BJ (cell line): ENCODE data around the gene SLC16A5. TPM values are rescaled to one million over a fixed set of nuclear protein-coding genes. Genes with fewer than 3 reads are reported as not detected.
"Not testable (repeated sequence)": the region's sequence is repeated elsewhere in the genome, so short reads cannot be mapped to it uniquely, and the experiment has no call there.

Experiments
- CTCF ChIA-PET: fragments of 350-600 bp; formaldehyde crosslinking; extraction: SDS; loops from one replicate; lab custom pipeline; 2021; ENCODE audit warnings: antibody characterized with exemption, inconsistent platforms; lab: Yijun Ruan, JAX
- POLR2A ChIA-PET: fragments of 300-600 bp; sonication (Branson Sonifier 250); formaldehyde crosslinking; extraction: SDS; loops from one replicate; lab custom pipeline; 2021; ENCODE audit warnings: antibody characterized with exemption; lab: Charles Lee
- DNase-seq: peaks from one replicate; pipeline ENCODE4 v3.0.0-alpha.2; 2011; ENCODE audit warnings: low read depth
- H3K27me3 ChIP-seq: 2 replicates; pipeline ENCODE4 v1.6.0; 2011; ENCODE audit warnings: low read length; ENCODE audit not compliant: control insufficient read depth, insufficient read depth
- H3K36me3 ChIP-seq: 2 replicates; pipeline ENCODE4 v1.5.1; 2011; ENCODE audit warnings: low read length; ENCODE audit not compliant: control insufficient read depth, insufficient read depth
- H3K4me3 ChIP-seq: 2 replicates; pipeline ENCODE4 v1.5.1; 2011; ENCODE audit warnings: low read depth, mild to moderate bottlenecking, control low read depth, low read length
- polyA plus RNA-seq: library from polyadenylated mRNA; depleted of rRNA; stranded (reverse); fragments of >200 nt; gene quantifications from 2 replicates; pipeline ENCODE4 v1.2.3, GENCODE V29; 2011
- TF ChIP-seq, protein P1 (sequence below): IDR thresholded peaks from 2 replicates; pipeline ENCODE4 v1.5.1; 2011; ENCODE audit warnings: low read depth, mild to moderate bottlenecking, control low read depth, inconsistent platforms, low read length, moderate library complexity; ENCODE audit not compliant: insufficient read depth

SLC16A5 gene
- polyA plus RNA-seq, 1 experiment = 18.3 TPM

GRCh38 chr17:75130059-75130631 is 42.4 kb downstream of the SLC16A5 start:
- Histone ChIP-seq H3K27me3 (no peaks in the 10 kb centered on the region), H3K36me3 (peaks cover 16% of the 10 kb centered on the region), H3K4me3 (peak overlapping the region; percentile 66)
- TF ChIP-seq, protein P1, sequence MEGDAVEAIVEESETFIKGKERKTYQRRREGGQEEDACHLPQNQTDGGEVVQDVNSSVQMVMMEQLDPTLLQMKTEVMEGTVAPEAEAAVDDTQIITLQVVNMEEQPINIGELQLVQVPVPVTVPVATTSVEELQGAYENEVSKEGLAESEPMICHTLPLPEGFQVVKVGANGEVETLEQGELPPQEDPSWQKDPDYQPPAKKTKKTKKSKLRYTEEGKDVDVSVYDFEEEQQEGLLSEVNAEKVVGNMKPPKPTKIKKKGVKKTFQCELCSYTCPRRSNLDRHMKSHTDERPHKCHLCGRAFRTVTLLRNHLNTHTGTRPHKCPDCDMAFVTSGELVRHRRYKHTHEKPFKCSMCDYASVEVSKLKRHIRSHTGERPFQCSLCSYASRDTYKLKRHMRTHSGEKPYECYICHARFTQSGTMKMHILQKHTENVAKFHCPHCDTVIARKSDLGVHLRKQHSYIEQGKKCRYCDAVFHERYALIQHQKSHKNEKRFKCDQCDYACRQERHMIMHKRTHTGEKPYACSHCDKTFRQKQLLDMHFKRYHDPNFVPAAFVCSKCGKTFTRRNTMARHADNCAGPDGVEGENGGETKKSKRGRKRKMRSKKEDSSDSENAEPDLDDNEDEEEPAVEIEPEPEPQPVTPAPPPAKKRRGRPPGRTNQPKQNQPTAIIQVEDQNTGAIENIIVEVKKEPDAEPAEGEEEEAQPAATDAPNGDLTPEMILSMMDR = no peak
- CTCF ChIA-PET = interaction anchor here (0.6 to 4.7 kb wide), 12 partner anchors 9 to 169 kb away, joined by 3 to 78 read pairs (median 8); partner anchors contain the start of genes ARMC7 and SLC16A5
- DNase-seq = no peak
- POLR2A ChIA-PET = no interaction called here

DNA sequence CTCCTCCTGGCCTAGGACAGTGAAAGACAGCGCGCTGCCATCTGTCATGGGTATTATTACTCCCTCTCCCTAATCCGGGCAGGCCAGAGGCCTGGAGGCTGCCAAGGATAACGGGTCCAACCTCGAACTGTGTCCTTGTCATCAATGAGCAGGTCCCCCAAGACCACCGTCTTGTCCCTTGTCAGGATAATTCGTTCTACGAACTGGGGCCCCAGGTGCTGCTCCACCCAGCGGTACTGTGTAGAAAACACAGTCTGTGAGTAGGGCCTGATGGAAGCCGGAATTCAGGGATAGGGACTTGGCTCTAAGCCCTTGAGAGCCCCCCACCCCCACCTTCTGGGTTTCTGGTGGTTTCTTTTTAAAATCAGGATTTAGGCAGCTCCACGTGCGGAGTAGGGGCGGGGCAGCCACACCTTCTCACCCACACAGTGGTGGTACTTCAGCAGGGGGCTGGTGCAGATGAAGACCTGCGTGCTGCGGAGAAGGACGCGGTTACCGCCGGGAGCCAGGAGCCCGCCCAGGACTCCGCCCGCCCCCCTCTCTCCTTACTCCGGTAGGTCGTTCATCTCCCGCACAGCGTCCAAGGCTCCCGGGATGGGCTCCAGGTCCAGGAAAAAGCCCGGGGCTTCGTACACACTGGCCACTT is 43.0 kb downstream of the SLC16A5 start:
- Histone ChIP-seq H3K27me3 (no peaks in the 10 kb centered on the region), H3K36me3 (peaks cover 16% of the 10 kb centered on the region), H3K4me3 (peak overlapping the region; percentile 66)
- DNase-seq = no peak
- POLR2A ChIA-PET = interaction anchor here (0.6 kb wide), 1 partner anchor 21 kb away, joined by 3 read pairs; no protein-coding TSS in a partner anchor
- TF ChIP-seq, protein P1 = peak; percentile 76
- CTCF ChIA-PET = interaction anchor here (0.6 to 4.7 kb wide), 23 partner anchors 10 to 169 kb away, joined by 3 to 78 read pairs (median 4); partner anchors contain the start of genes ARMC7 and SLC16A5

- ChIA-PET POLR2A (interaction anchor here (0.6 kb wide), 1 partner anchor 20 kb away, joined by 3 read pairs; no protein-coding TSS in a partner anchor), CTCF (interaction anchor here (0.6 to 4.7 kb wide), 29 partner anchors 9 to 1784 kb away, joined by 3 to 78 read pairs (median 4); partner anchors contain the start of genes ARMC7 and HID1)
- no peaks in the 10 kb centered on the region for H3K27me3 ChIP-seq
- H3K36me3 ChIP-seq = peaks cover 17% of the 10 kb centered on the region
- TF ChIP-seq, protein P1 = peak; percentile 53
- no peak for DNase-seq
- peak within 1 kb of the TSS; percentile 66 for H3K4me3 ChIP-seq
These were observed 43.7 kb downstream of the SLC16A5 start, which contains the start of gene NT5C for GRCh38 chr17:75131278-75132017. NT5C (minus strand) TSS chr17:75131742; CDS start chr17:75131707, 35 bp downstream.

DNA sequence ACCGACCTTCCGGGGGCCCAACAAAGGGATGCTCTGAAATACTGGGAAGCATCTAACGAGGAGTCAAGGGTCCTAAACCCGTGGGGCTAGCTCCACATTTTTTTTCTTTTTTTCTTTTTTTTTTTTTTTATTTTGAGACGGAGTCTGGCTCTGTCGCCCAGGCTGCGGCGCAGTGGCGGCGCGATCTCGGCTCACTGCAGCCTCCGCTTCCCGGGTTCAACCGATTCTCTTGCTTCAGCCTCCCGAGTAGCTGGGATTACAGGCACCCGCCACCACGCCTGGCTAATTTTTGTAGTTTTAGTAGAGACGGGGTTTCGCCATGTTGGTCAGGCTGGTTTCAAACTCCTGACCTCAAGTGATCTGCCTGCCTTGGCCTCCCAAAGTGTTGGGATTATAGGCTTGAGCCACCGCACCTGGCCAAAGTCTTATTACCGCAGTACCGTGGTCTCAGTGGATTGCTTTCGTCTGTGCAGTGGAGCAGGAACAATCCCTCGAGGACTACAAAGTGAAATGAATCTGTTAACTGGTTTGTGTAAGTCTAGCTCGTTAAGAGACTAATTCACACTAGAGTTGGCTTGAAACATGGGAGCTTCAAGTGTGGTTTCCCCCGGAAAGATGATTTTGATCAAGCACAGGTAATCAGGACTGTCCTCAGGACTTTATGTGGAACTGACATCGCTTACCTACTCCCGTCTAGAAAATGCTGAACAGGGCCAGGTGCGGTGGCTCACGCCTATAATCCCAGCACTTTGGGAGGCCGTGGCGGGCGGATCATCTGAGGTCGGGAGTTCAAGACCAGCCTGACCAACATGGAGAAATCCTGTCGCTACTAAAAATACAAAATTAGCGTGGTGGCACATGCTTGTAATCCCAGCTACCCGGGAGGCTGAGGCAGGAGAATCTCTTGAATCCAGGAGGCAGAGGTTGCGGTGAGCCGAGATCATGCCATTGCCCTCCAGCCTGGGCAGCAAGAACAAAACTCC is 44.6 kb downstream of the SLC16A5 start:
- Histone ChIP-seq H3K4me3 (peak overlapping the region; percentile 66), H3K36me3 (peaks cover 17% of the 10 kb centered on the region)
- DNase-seq, H3K27me3 ChIP-seq, POLR2A ChIA-PET: not testable (repeated sequence)
- CTCF ChIA-PET = interaction anchor here (0.6 to 4.7 kb wide), 21 partner anchors 8 to 1785 kb away, joined by 3 to 78 read pairs (median 5); partner anchors contain the start of genes ARMC7 and HID1

DNA sequence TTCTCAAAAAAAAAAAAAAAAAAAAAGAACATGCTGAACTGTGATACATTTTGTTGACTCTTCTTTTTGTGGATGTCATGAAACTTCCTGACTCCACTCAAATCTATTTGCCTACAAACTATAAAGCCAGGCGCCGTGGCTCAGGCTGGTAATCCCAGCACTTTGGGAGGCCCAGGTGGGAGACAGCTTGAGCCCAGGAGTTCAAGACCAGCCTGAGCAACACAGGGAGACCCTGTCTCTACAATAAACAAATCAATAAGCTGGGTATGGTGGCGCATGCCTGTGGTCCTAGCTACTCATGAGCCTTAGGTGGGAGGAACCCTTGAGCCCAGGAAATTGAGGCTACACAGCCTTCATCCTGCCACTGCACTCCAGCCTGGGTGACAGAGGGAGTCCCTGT is 45.2 kb downstream of the SLC16A5 start:
- TF ChIP-seq, protein P1 = no peak
- Histone ChIP-seq H3K27me3 (no peaks in the 10 kb centered on the region), H3K4me3 (no peak overlapping the region), H3K36me3 (peaks cover 17% of the 10 kb centered on the region)
- ChIA-PET CTCF (interaction anchor here (1.5 to 4.4 kb wide), 3 partner anchors 15 to 22 kb away, joined by 6 to 78 read pairs (median 15); partner anchors contain the start of gene ARMC7), POLR2A (no interaction called here)
- no peak for DNase-seq

GRCh38 chr17:75133607-75134347 is 46.0 kb downstream of the SLC16A5 start:
- H3K4me3 ChIP-seq, H3K27me3 ChIP-seq, DNase-seq, POLR2A ChIA-PET: not testable (repeated sequence)
- H3K36me3 ChIP-seq = peaks cover 14% of the 10 kb centered on the region
- CTCF ChIA-PET = interaction anchor here (1.0 to 1.5 kb wide), 2 partner anchors 14 to 74 kb away, joined by 3 to 6 read pairs; no protein-coding TSS in a partner anchor
